Measurements from ENCODE around the gene CYSTM1.
A peak's percentile ranks its signal among the peaks of the same experiment; 100 is the strongest.

CYSTM1 gene

DNA sequence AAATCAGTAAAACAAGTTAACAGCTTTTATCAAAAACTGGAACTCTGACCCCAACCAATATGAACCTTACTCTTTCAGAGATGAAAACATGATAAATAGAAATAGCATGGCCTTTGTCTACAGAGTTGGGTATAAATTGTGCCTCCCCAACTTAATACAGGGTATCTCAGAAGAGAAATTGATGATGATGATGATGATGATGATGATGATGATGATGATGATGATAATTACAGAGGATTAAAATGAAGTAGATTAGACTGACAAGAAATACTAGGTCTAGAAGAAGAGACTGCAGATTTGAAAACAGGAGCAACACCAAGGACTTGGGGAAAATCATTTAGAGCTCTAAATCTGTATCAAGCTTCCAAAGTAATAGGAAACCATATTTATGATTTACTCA, 100.8 kb downstream of the CYSTM1 start:
- Histone ChIP-seq H3K27ac (ENCODE audit: low read depth, low read length, poor library complexity, severe bottlenecking) (peak overlapping the region; percentile 9), H3K79me2 (ENCODE audit: insufficient read depth, low read length) (no peaks in the 10 kb centered on the region; the same call in 1 of the 2 replicates), H3K9me3 (ENCODE audit: low read length) (no peaks in the 10 kb centered on the region), H3K9ac (ENCODE audit: low read length) (no peak overlapping the region), H3K36me3 (ENCODE audit: insufficient read depth, low read length) (peaks cover 47% of the 10 kb centered on the region), H3K4me2 (ENCODE audit: low read length) (no peak overlapping the region), H3F3A (ENCODE audit: insufficient read depth, low read length) (no peaks in the 10 kb centered on the region; the same call in 1 of the 2 replicates), H3K9me2 (ENCODE audit: low read depth, low read length) (no peaks in the 10 kb centered on the region), H3K27me3 (ENCODE audit: insufficient read depth, low read length) (no peaks in the 10 kb centered on the region), H3K4me1 (ENCODE audit: insufficient read depth, low read length, severe bottlenecking) (peaks cover 25% of the 10 kb centered on the region), H3K4me3 (ENCODE audit: low read depth, low read length, poor library complexity, severe bottlenecking) (no peak overlapping the region), H2AFZ (ENCODE audit: low read length) (no peak overlapping the region), H4K20me1 (ENCODE audit: insufficient read depth, low read length) (no peaks in the 10 kb centered on the region)
- TF ChIP-seq, protein P1, sequence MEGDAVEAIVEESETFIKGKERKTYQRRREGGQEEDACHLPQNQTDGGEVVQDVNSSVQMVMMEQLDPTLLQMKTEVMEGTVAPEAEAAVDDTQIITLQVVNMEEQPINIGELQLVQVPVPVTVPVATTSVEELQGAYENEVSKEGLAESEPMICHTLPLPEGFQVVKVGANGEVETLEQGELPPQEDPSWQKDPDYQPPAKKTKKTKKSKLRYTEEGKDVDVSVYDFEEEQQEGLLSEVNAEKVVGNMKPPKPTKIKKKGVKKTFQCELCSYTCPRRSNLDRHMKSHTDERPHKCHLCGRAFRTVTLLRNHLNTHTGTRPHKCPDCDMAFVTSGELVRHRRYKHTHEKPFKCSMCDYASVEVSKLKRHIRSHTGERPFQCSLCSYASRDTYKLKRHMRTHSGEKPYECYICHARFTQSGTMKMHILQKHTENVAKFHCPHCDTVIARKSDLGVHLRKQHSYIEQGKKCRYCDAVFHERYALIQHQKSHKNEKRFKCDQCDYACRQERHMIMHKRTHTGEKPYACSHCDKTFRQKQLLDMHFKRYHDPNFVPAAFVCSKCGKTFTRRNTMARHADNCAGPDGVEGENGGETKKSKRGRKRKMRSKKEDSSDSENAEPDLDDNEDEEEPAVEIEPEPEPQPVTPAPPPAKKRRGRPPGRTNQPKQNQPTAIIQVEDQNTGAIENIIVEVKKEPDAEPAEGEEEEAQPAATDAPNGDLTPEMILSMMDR (IDR thresholded peaks at IDR 0.05; ENCODE audit: low read length) = no peak
- no peak for TF ChIP-seq EZH2 (IDR thresholded peaks at IDR 0.05; ENCODE audit: borderline replicate concordance, low read length)

DNA sequence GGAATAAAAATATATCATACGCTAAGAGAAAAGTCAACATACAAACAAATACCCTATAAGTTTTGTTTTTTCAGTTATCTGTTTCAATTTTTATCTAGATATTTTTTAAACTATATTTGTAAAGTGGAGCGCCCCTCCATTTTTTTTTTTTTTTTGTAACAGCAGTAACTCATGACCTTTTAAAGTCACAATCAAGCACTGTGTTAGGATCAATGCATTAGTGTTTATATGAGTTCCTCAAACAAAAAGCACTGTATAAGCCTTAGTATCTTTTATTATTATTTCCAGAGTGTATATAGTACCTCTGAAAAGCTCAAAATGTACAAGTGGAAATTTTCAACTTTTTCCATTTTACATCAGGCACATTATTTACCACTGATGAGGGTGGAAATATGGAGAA, 107.3 kb downstream of the CYSTM1 start:
- peaks cover 11% of the 10 kb centered on the region; the same call in 1 of the 2 replicates for H3F3A ChIP-seq (ENCODE audit: insufficient read depth, low read length)
- H3K9ac ChIP-seq (ENCODE audit: low read length) = peak overlapping the region; percentile 4
- H2AFZ ChIP-seq (ENCODE audit: low read length) = no peak overlapping the region
- H3K79me2 ChIP-seq (ENCODE audit: insufficient read depth, low read length) = peaks cover 26% of the 10 kb centered on the region
- H3K9me2 ChIP-seq (ENCODE audit: low read depth, low read length) = no peaks in the 10 kb centered on the region
- peaks cover 45% of the 10 kb centered on the region for H3K4me1 ChIP-seq (ENCODE audit: insufficient read depth, low read length, severe bottlenecking)
- TF ChIP-seq, protein P1 (IDR thresholded peaks at IDR 0.05; ENCODE audit: low read length) = no peak
- no peak for TF ChIP-seq EZH2 (IDR thresholded peaks at IDR 0.05; ENCODE audit: borderline replicate concordance, low read length)
- peaks cover 27% of the 10 kb centered on the region for H3K36me3 ChIP-seq (ENCODE audit: insufficient read depth, low read length)
- H3K9me3 ChIP-seq (ENCODE audit: low read length) = no peaks in the 10 kb centered on the region
- peak overlapping the region; percentile 52; the same call in 1 of the 2 replicates for H3K4me2 ChIP-seq (ENCODE audit: low read length)
- no peaks in the 10 kb centered on the region for H4K20me1 ChIP-seq (ENCODE audit: insufficient read depth, low read length)
- H3K27ac ChIP-seq (ENCODE audit: low read depth, low read length, poor library complexity, severe bottlenecking) = peak overlapping the region; percentile 91
- no peaks in the 10 kb centered on the region for H3K27me3 ChIP-seq (ENCODE audit: insufficient read depth, low read length)
- H3K4me3 ChIP-seq (ENCODE audit: low read depth, low read length, poor library complexity, severe bottlenecking) = no peak overlapping the region

DNA sequence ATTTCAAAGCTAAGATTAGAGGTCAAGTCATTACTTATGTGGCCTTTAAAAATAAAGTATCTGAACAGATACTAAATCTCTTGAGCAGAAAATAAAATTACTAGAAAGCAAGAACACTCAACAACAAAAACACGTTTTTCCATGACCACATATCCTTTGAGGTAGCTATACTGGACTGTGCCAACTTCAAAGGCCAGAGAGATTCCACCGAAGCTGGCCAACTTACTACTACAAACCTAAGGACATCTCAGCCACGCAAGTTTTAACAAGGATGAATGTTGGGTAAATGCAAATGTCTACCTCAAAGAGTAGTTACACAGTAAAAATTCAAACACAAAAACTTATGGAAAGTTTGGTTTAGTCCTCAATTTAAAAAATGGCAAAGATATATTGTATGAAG, 109.0 kb downstream of the CYSTM1 start:
- Histone ChIP-seq H3K4me2 (ENCODE audit: low read length) (peak overlapping the region; percentile 65), H3K36me3 (ENCODE audit: insufficient read depth, low read length) (peaks cover 10% of the 10 kb centered on the region), H4K20me1 (ENCODE audit: insufficient read depth, low read length) (no peaks in the 10 kb centered on the region), H3K79me2 (ENCODE audit: insufficient read depth, low read length) (peaks cover 39% of the 10 kb centered on the region), H3K27me3 (ENCODE audit: insufficient read depth, low read length) (no peaks in the 10 kb centered on the region), H3K4me1 (ENCODE audit: insufficient read depth, low read length, severe bottlenecking) (peaks cover 54% of the 10 kb centered on the region), H3K4me3 (ENCODE audit: low read depth, low read length, poor library complexity, severe bottlenecking) (peak overlapping the region; percentile 46), H2AFZ (ENCODE audit: low read length) (no peak overlapping the region), H3K9me2 (ENCODE audit: low read depth, low read length) (no peaks in the 10 kb centered on the region), H3F3A (ENCODE audit: insufficient read depth, low read length) (peaks cover 11% of the 10 kb centered on the region; the same call in 1 of the 2 replicates), H3K27ac (ENCODE audit: low read depth, low read length, poor library complexity, severe bottlenecking) (peak overlapping the region; percentile 91), H3K9ac (ENCODE audit: low read length) (peak overlapping the region; percentile 7; the same call in 1 of the 2 replicates), H3K9me3 (ENCODE audit: low read length) (no peaks in the 10 kb centered on the region)
- TF ChIP-seq EZH2 (IDR thresholded peaks at IDR 0.05; ENCODE audit: borderline replicate concordance, low read length) = no peak
- TF ChIP-seq, protein P1 (IDR thresholded peaks at IDR 0.05; ENCODE audit: low read length) = no peak

All from OCI-LY1 (cell line).